CD4-positive, alpha-beta memory T cell (primary cell): ENCODE data around the gene TTC32. TPM values are rescaled to one million over a fixed set of nuclear protein-coding genes. Genes with fewer than 3 reads are reported as not detected.

Source experiments
- CTCF ChIA-PET: fragments of 350-600 bp; sonication (Branson Sonifier 250); formaldehyde crosslinking; loops from one replicate; lab custom pipeline; 2021; ENCODE audit warnings: inconsistent platforms; ENCODE audit not compliant: partially characterized antibody; lab: Charles Lee
- POLR2A ChIA-PET: fragments of 350-600 bp; sonication (Branson Sonifier 250); formaldehyde crosslinking; loops from one replicate; lab custom pipeline; 2021; ENCODE audit not compliant: partially characterized antibody; lab: Charles Lee
- DNase-seq, 5 donors: peaks; one replicate each; pipeline versions ENCODE4 v3.0.0 to v3.0.0-alpha.2; 2020 to 2022; ENCODE audit warnings: mixed read lengths in 1 of 5
- H3K27ac ChIP-seq: one replicate; pipeline ENCODE4 v1.7.0; 2013; ENCODE audit warnings: low read depth, low read length
- H3K27me3 ChIP-seq: 2 replicates; pipeline ENCODE4 v1.7.0; 2013; ENCODE audit warnings: mild to moderate bottlenecking, low read length, moderate library complexity; ENCODE audit not compliant: insufficient read depth
- H3K36me3 ChIP-seq: 2 replicates; pipeline ENCODE4 v1.7.0; 2013; ENCODE audit warnings: mild to moderate bottlenecking, low read length, moderate library complexity; ENCODE audit not compliant: insufficient read depth
- H3K4me1 ChIP-seq: 2 replicates; pipeline ENCODE4 v1.7.0; 2013; ENCODE audit warnings: mild to moderate bottlenecking, low read length, moderate library complexity; ENCODE audit not compliant: insufficient read depth
- H3K4me3 ChIP-seq, 2 donors: one replicate each; pipeline ENCODE4 v1.7.0; 2013; ENCODE audit warnings: low read length in 2 of 2, mild to moderate bottlenecking in 1 of 2
- H3K9me3 ChIP-seq, 2 donors: one replicate each; pipeline ENCODE4 v1.7.0; 2013; ENCODE audit warnings: low read length in 2 of 2, control low read depth in 1 of 2; ENCODE audit not compliant: control insufficient read depth in 1 of 2
- H3K27ac Mint-ChIP-seq, 7 donors: one replicate each; pipeline ENCODE4 v1.8.0; 2020 to 2021; ENCODE audit warnings: mixed read lengths in 7 of 7, mild to moderate bottlenecking in 6 of 7, inconsistent platforms in 3 of 7, moderate library complexity in 3 of 7
- H3K27me3 Mint-ChIP-seq, 2 donors: one replicate each; pipeline ENCODE4 v1.8.0; 2020 to 2021; ENCODE audit warnings: mixed read lengths in 2 of 2
- H3K36me3 Mint-ChIP-seq, 2 donors: one replicate each; pipeline ENCODE4 v1.8.0; 2020 to 2021; ENCODE audit warnings: mixed read lengths in 2 of 2, inconsistent platforms in 1 of 2, mild to moderate bottlenecking in 1 of 2
- H3K4me1 Mint-ChIP-seq, 4 donors: one replicate each; pipeline ENCODE4 v1.8.0; 2020 to 2021; ENCODE audit warnings: mixed read lengths in 4 of 4, mild to moderate bottlenecking in 1 of 4
- H3K4me3 Mint-ChIP-seq, 8 donors: one replicate each; pipeline ENCODE4 v1.8.0; 2020 to 2021; ENCODE audit warnings: mixed read lengths in 8 of 8, mild to moderate bottlenecking in 7 of 8, moderate library complexity in 6 of 8, inconsistent platforms in 3 of 8
- H3K9me3 Mint-ChIP-seq, 8 donors: one replicate each; pipeline ENCODE4 v1.8.0; 2020 to 2021; ENCODE audit warnings: mixed read lengths in 8 of 8, mild to moderate bottlenecking in 5 of 8, inconsistent platforms in 3 of 8, moderate library complexity in 1 of 8
- intact Hi-C: fragments of 100-400 bp; cut with micrococcal nuclease; formaldehyde crosslinking; loops from one replicate; pipeline ENCODE4 v1.15.1; 2023
- polyA plus RNA-seq, 2 donors: library from polyadenylated mRNA; unstranded; fragments of 300-500 nt; fragmentation: Illumina TruSeq; gene quantifications; one replicate each; pipeline ENCODE4 v1.2.3, GENCODE V29; 2021
- total RNA-seq, 2 experiments: library from RNA; stranded (reverse); gene quantifications; one replicate each; pipeline ENCODE4 v1.2.3, GENCODE V29; 2021

The TTC32 gene
- total and polyA plus RNA-seq, 4 experiments from 2014 or later, result 24.3 to 48.7 (median 39.3) TPM

- no peaks in the 10 kb centered on the region for H3K36me3 ChIP-seq
- no peaks in the 10 kb centered on the region for H3K27me3 ChIP-seq
- POLR2A ChIA-PET, result interaction anchor here (0.8 to 3.5 kb wide), 13 partner anchors 15 to 1340 kb away, joined by 3 to 34 read pairs (median 5); partner anchors contain the start of genes LAPTM4A, LDAH, RDH14 and RHOB
- peaks cover 25 to 55% (median 37%) of the 10 kb centered on the region in 4 donors for H3K4me1 Mint-ChIP-seq
- H3K9me3 ChIP-seq, result no peaks in the 10 kb centered on the region
- peak overlapping the region; percentile 92 for H3K27ac ChIP-seq
- H3K4me1 ChIP-seq, result peaks cover 49% of the 10 kb centered on the region
- peaks cover 0 to 6% (median 0%) of the 10 kb centered on the region in 8 donors for H3K9me3 Mint-ChIP-seq
- intact Hi-C loops, result loop anchor here (2.0 kb wide), 2 partner anchors 31 to 751 kb away; partner anchors contain the start of gene HS1BP3
- H3K27me3 Mint-ChIP-seq, result no peaks in the 10 kb centered on the region
- H3K27ac Mint-ChIP-seq, result peak overlapping the region; percentile 87 to 100 (median 98)
- CTCF ChIA-PET, result interaction anchor here (1.2 kb wide), 2 partner anchors 28 to 1340 kb away, joined by 3 to 4 read pairs; partner anchors contain the start of gene RDH14
- H3K4me3 Mint-ChIP-seq, result peak overlapping the region; percentile 92 to 99 (median 96)
- H3K4me3 ChIP-seq, result peak overlapping the region; percentile 59 to 63
- DNase-seq, result peak; percentile 50 to 60 (median 53)
- H3K36me3 Mint-ChIP-seq, result peaks cover 0 to 33% of the 10 kb centered on the region in 2 donors
These were observed 1.5 kb downstream of the TTC32 start for GRCh38 chr2:19899985-19900930.

GRCh38 chr2:19898592-19899329, 3.0 kb downstream of the TTC32 start:
- peaks cover 29 to 70% (median 41%) of the 10 kb centered on the region in 4 donors for H3K4me1 Mint-ChIP-seq
- Histone ChIP-seq H3K4me3 (no peak overlapping the region), H3K27ac (no peak overlapping the region), H3K27me3 (no peaks in the 10 kb centered on the region), H3K36me3 (no peaks in the 10 kb centered on the region), H3K9me3 (no peaks in the 10 kb centered on the region), H3K4me1 (peaks cover 61% of the 10 kb centered on the region)
- DNase-seq, result no peak
- no peaks in the 10 kb centered on the region for H3K9me3 Mint-ChIP-seq
- no peaks in the 10 kb centered on the region for H3K27me3 Mint-ChIP-seq
- POLR2A ChIA-PET, result interaction anchor here (1.5 to 3.5 kb wide), 4 partner anchors 15 to 1339 kb away, joined by 3 to 34 read pairs (median 15); partner anchors contain the start of gene RDH14
- H3K27ac Mint-ChIP-seq, result peak overlapping the region in 5 of 7 donors; percentile 43 to 70 (median 53)
- CTCF ChIA-PET, result no interaction called here
- H3K36me3 Mint-ChIP-seq, result peaks cover 5 to 33% of the 10 kb centered on the region in 2 donors
- intact Hi-C loops, result no loop called here
- peak overlapping the region in 5 of 8 donors; percentile 5 to 52 (median 33) for H3K4me3 Mint-ChIP-seq

GRCh38 chr2:19897623-19898245, 4.0 kb downstream of the TTC32 start:
- peaks cover 60% of the 10 kb centered on the region for H3K4me1 ChIP-seq
- H3K4me3 ChIP-seq, result no peak overlapping the region
- Mint-ChIP-seq H3K27ac (peak overlapping the region in 3 of 7 donors; percentile 21 to 80 (median 37)), H3K4me3 (peak overlapping the region in 5 of 8 donors; percentile 31 to 65 (median 53)), H3K4me1 (peaks cover 29 to 74% (median 44%) of the 10 kb centered on the region in 4 donors), H3K9me3 (no peaks in the 10 kb centered on the region), H3K27me3 (no peaks in the 10 kb centered on the region), H3K36me3 (peaks cover 5 to 33% of the 10 kb centered on the region in 2 donors)
- DNase-seq, result no peak
- H3K27me3 ChIP-seq, result no peaks in the 10 kb centered on the region
- H3K9me3 ChIP-seq, result no peaks in the 10 kb centered on the region
- ChIA-PET CTCF (interaction anchor here (1.0 to 1.1 kb wide), 2 partner anchors 34 to 534 kb away, joined by 3 to 4 read pairs; no protein-coding TSS in a partner anchor), POLR2A (interaction anchor here (1.5 kb wide), 2 partner anchors 16 to 550 kb away, joined by 3 read pairs; no protein-coding TSS in a partner anchor)
- no peak overlapping the region for H3K27ac ChIP-seq
- H3K36me3 ChIP-seq, result no peaks in the 10 kb centered on the region
- intact Hi-C loops, result no loop called here

GRCh38 chr2:19895535-19895934, 6.2 kb downstream of the TTC32 start:
- Histone ChIP-seq H3K36me3 (no peaks in the 10 kb centered on the region), H3K27ac (no peak overlapping the region), H3K9me3 (no peaks in the 10 kb centered on the region), H3K4me3 (no peak overlapping the region), H3K4me1 (peaks cover 55% of the 10 kb centered on the region), H3K27me3 (no peaks in the 10 kb centered on the region)
- peak overlapping the region in 3 of 8 donors; percentile 1 to 57 (median 54) for H3K4me3 Mint-ChIP-seq
- H3K27me3 Mint-ChIP-seq, result no peaks in the 10 kb centered on the region
- H3K36me3 Mint-ChIP-seq, result peaks cover 9 to 20% of the 10 kb centered on the region in 2 donors
- DNase-seq, result no peak
- ChIA-PET CTCF (no interaction called here), POLR2A (interaction anchor here (1.3 kb wide), 1 partner anchor 27 kb away, joined by 3 read pairs; no protein-coding TSS in a partner anchor)
- H3K9me3 Mint-ChIP-seq, result no peaks in the 10 kb centered on the region
- peak overlapping the region in 1 of 7 donors; percentile 14 for H3K27ac Mint-ChIP-seq
- intact Hi-C loops, result no loop called here
- H3K4me1 Mint-ChIP-seq, result peaks cover 30 to 56% (median 42%) of the 10 kb centered on the region in 4 donors

- H3K27ac Mint-ChIP-seq, result peak overlapping the region in 1 of 7 donors; percentile 1
- Histone ChIP-seq H3K4me1 (peaks cover 49% of the 10 kb centered on the region), H3K27me3 (no peaks in the 10 kb centered on the region), H3K4me3 (no peak overlapping the region), H3K27ac (no peak overlapping the region), H3K9me3 (no peaks in the 10 kb centered on the region), H3K36me3 (no peaks in the 10 kb centered on the region)
- no peaks in the 10 kb centered on the region for H3K27me3 Mint-ChIP-seq
- intact Hi-C loops, result no loop called here
- peaks cover 9 to 13% of the 10 kb centered on the region in 2 donors for H3K36me3 Mint-ChIP-seq
- peaks cover 28 to 47% (median 38%) of the 10 kb centered on the region in 4 donors for H3K4me1 Mint-ChIP-seq
- peak overlapping the region in 2 of 8 donors; percentile 39 to 63 for H3K4me3 Mint-ChIP-seq
- ChIA-PET POLR2A (no interaction called here), CTCF (interaction anchor here (0.9 kb wide), 1 partner anchor 121 kb away, joined by 3 read pairs; no protein-coding TSS in a partner anchor)
- H3K9me3 Mint-ChIP-seq, result no peaks in the 10 kb centered on the region
- DNase-seq, result no peak
These were observed 7.5 kb downstream of the TTC32 start for GRCh38 chr2:19894134-19894792.

- Histone ChIP-seq H3K9me3 (no peaks in the 10 kb centered on the region), H3K36me3 (no peaks in the 10 kb centered on the region), H3K27me3 (no peaks in the 10 kb centered on the region), H3K4me3 (no peak overlapping the region), H3K4me1 (peaks cover 43% of the 10 kb centered on the region), H3K27ac (no peak overlapping the region)
- peaks cover 25 to 42% (median 32%) of the 10 kb centered on the region in 4 donors for H3K4me1 Mint-ChIP-seq
- no peaks in the 10 kb centered on the region for H3K9me3 Mint-ChIP-seq
- CTCF ChIA-PET, result interaction anchor here (0.9 kb wide), 1 partner anchor 122 kb away, joined by 3 read pairs; no protein-coding TSS in a partner anchor
- intact Hi-C loops, result no loop called here
- no peak overlapping the region for H3K4me3 Mint-ChIP-seq
- H3K27me3 Mint-ChIP-seq, result no peaks in the 10 kb centered on the region
- POLR2A ChIA-PET, result no interaction called here
- no peak overlapping the region for H3K27ac Mint-ChIP-seq
- peaks cover 9 to 13% of the 10 kb centered on the region in 2 donors for H3K36me3 Mint-ChIP-seq
- no peak for DNase-seq
These were observed 8.2 kb downstream of the TTC32 start for GRCh38 chr2:19893520-19894133.
